Activated CD8-positive, alpha-beta memory T cell treated with anti-CD3 and anti-CD28 coated beads, Interleukin-2, amount 50 U/mL, for 48 hours (primary cell): ENCODE measurements around the gene ABCA2.
"Not testable (repeated sequence)": the region's sequence is repeated elsewhere in the genome, so short reads cannot be mapped to it uniquely, and the experiment has no call there.

Source experiments
- DNase-seq: peaks from one replicate; pipeline ENCODE4 v3.0.0-alpha.2; 2020

ABCA2 gene

GRCh38 chr9:137046088-137046787 lies 18.2 kb upstream of the ABCA2 start, which contains the start of gene NPDC1:
TSS of gene NPDC1 (minus strand) at chr9:137046177. CDS start at chr9:137045989, 188 bp downstream.
- peak; percentile 92 for DNase-seq

- no peak for DNase-seq
These were observed 17.5 kb upstream of the ABCA2 start for GRCh38 chr9:137045294-137046087.

GRCh38 chr9:137044502-137045177 lies 16.6 kb upstream of the ABCA2 start:
- DNase-seq = no peak

GRCh38 chr9:137044037-137044436 lies 16.0 kb upstream of the ABCA2 start:
- DNase-seq = no peak

GRCh38 chr9:137042751-137043727 lies 15.0 kb upstream of the ABCA2 start:
- DNase-seq = no peak

- DNase-seq = no peak
These were observed 13.1 kb upstream of the ABCA2 start for GRCh38 chr9:137041124-137041523.

- DNase-seq = no peak
These were observed 12.5 kb upstream of the ABCA2 start for GRCh38 chr9:137040568-137040967.

GRCh38 chr9:137039611-137040366 lies 11.8 kb upstream of the ABCA2 start:
- DNase-seq = no peak

- DNase-seq = no peak
These were observed 10.9 kb upstream of the ABCA2 start for GRCh38 chr9:137038916-137039315.

- DNase-seq = no peak
These were observed 9.4 kb upstream of the ABCA2 start for GRCh38 chr9:137037483-137037882.

GRCh38 chr9:137037035-137037434 lies 9.0 kb upstream of the ABCA2 start:
- no peak for DNase-seq

- no peak for DNase-seq
These were observed 7.9 kb upstream of the ABCA2 start for GRCh38 chr9:137035937-137036336.

- DNase-seq = no peak
These were observed 7.4 kb upstream of the ABCA2 start for GRCh38 chr9:137035507-137035834.

- DNase-seq = peak; percentile 94
These were observed 6.9 kb upstream of the ABCA2 start for GRCh38 chr9:137034709-137035506.

- no peak for DNase-seq
These were observed 6.1 kb upstream of the ABCA2 start for GRCh38 chr9:137034039-137034708.

GRCh38 chr9:137033481-137033880 lies 5.4 kb upstream of the ABCA2 start:
- DNase-seq = not testable (repeated sequence)

GRCh38 chr9:137032858-137033257 lies 4.8 kb upstream of the ABCA2 start:
- DNase-seq = no peak

GRCh38 chr9:137031904-137032640 lies 4.0 kb upstream of the ABCA2 start, which contains the start of gene FUT7:
TSS of gene FUT7 (minus strand) at chr9:137032088. CDS start at chr9:137031991, 97 bp downstream.
- no peak for DNase-seq
